Heart left ventricle (tissue), 16 donors: ENCODE data around the gene SH3PXD2A. TPM values are rescaled to one million over a fixed set of nuclear protein-coding genes. Genes with fewer than 3 reads are reported as not detected.

ENCODE experiments used
- ATAC-seq, 4 donors: fragments of 200-7000 bp; cut with Tn5 transposase; one replicate each; pipeline ENCODE4 v1.9.1; 2020 to 2022; ENCODE audit warnings: moderate library complexity in 4 of 4, mild to moderate bottlenecking in 3 of 4, moderate number of reproducible peaks in 1 of 4
- DNase-seq, 5 donors: peaks; one replicate each; pipeline ENCODE4 v3.0.0-alpha.2; 2020
- H3K27ac ChIP-seq, 12 donors: fragments of 200-600 bp; sonication (generic) in 4 of 12; one replicate each; pipeline versions ENCODE4 v1.5.0 to v1.8.0; 2016 to 2022; ENCODE audit warnings: mild to moderate bottlenecking in 2 of 12
- H3K27me3 ChIP-seq, 9 donors: fragments of 200-600 bp; sonication (generic) in 2 of 9; one replicate each; pipeline versions ENCODE4 v1.5.1 to v1.8.0; 2016 to 2022; ENCODE audit warnings: mild to moderate bottlenecking in 3 of 9
- H3K36me3 ChIP-seq, 9 donors: fragments of 200-600 bp; sonication (generic) in 2 of 9; one replicate each; pipeline versions ENCODE4 v1.5.0 to v1.8.0; 2018 to 2022; ENCODE audit warnings: mild to moderate bottlenecking in 2 of 9
- H3K4me1 ChIP-seq, 12 donors: fragments of 200-600 bp; sonication (generic) in 4 of 12; one replicate each; pipeline versions ENCODE4 v1.5.0 to v1.8.0; 2016 to 2022; ENCODE audit warnings: mild to moderate bottlenecking in 3 of 12
- H3K4me3 ChIP-seq, 12 donors: fragments of 200-600 bp; sonication (generic) in 4 of 12; one replicate each; pipeline versions ENCODE4 v1.5.0 to v1.8.0; 2017 to 2022; ENCODE audit warnings: mild to moderate bottlenecking in 9 of 12, moderate library complexity in 4 of 12
- H3K9me3 ChIP-seq, 12 donors: fragments of 200-600 bp; sonication (generic) in 4 of 12; one replicate each; pipeline versions ENCODE4 v1.5.0 to v1.8.0; 2016 to 2022; ENCODE audit warnings: mild to moderate bottlenecking in 1 of 12
- CTCF ChIP-seq, 12 donors: fragments of 200-600 bp; sonication (generic) in 4 of 12; IDR thresholded peaks; one replicate each; pipeline versions ENCODE4 v1.5.0 to v1.8.0; 2018 to 2022; ENCODE audit warnings: antibody characterized with exemption in 12 of 12, mild to moderate bottlenecking in 5 of 12
- POLR2A ChIP-seq, 2 donors: fragments of 450-650 bp; IDR thresholded peaks; one replicate each; pipeline ENCODE4 v1.6.1; 2017; ENCODE audit warnings: antibody characterized with exemption in 2 of 2, mild to moderate bottlenecking in 2 of 2, moderate library complexity in 2 of 2
- WGBS, 4 donors: extraction: QIAGEN DNeasy Blood & Tissue Kit in 2 of 4; methylation state at CpG; one replicate each; pipeline versions ENCODE4 v1.1.5 to v1.1.7; 2013 to 2018; 5-methylcytosine and 5-hydroxymethylcytosine counted together
- intact Hi-C, 10 donors: fragments of 100-400 bp; cut with DNase I; formaldehyde crosslinking; loops; one replicate each; pipeline versions ENCODE4 v1.11.1 to v1.14.2; 2022
- polyA plus RNA-seq, 2 donors: library from polyadenylated mRNA; stranded (reverse); fragments of 200-250 nt; gene quantifications; one replicate each; pipeline ENCODE4 v1.2.3, GENCODE V29; 2013
- total RNA-seq, 9 donors: library from RNA; depleted of rRNA in 2 of 9; stranded (reverse); fragments of >200 nt in 2 of 9; fragmentation: NEBNext Ultra II Directional in 3 of 9; extraction: Animal tissue kit (Norgen Biotek cat#: 25700) in 3 of 9; gene quantifications; one replicate each; pipeline versions ENCODE4 v1.1.0 to v1.2.4, GENCODE V29; 2016 to 2023
- donor health status: ischemic (EF 13 %, LVEDD 7.1; RV severe dilation, severe dysfunction).
- donor health status: healthy with polysubstance abuse.
- donor health status: DM: no; HTN: yes; CAD: no.
- donor health status: DM: no; HTN: no; CAD: no.
- donor health status: ischemic (EF 25% LVEDD 6.9; RV normal size, moderate dysfunction).
- donor health status: ischemic (EF 25% LVEDD 5.7; RV mildly dilated, moderate dysfunction).
- donor health status: healthy.
- donor health status: DM: yes; HTN: yes; CAD: no.
- donor health status: ischemic (EF 35%, LVEDD 5.7; RV mildly dilated, moderate dysfunction).
- donor health status: nonischemic (EF 11% LVEDD 7.7; RV severe dilation, severe dysfunction).
- donor health status: DM: yes; HTN: yes; CAD: no.
- donor health status: PGD.
- donor health status: ischemic (EF 29% LVEDD 5.4; RV normal size, mild dysfunction).
- donor health status: nonischemic (EF 23%, LVEDD 6.1; RV moderate dilation, normal function).

Gene SH3PXD2A
- total and polyA plus RNA-seq, 11 donors, result 11.8 to 43.4 (median 31.1) TPM

GRCh38 chr10:103659674-103660363 lies 195.6 kb downstream of the SH3PXD2A start:
- intact Hi-C loops, result loop anchor here in 3 of 10 donors (5.0 kb wide), 1 partner anchor 43 kb away; no protein-coding TSS in a partner anchor
- Histone ChIP-seq H3K36me3 (peaks cover 0 to 33% (median 4%) of the 10 kb centered on the region in 9 donors), H3K4me3 (peak overlapping the region; percentile 38 to 74 (median 61)), H3K27ac (peak overlapping the region; percentile 79 to 97 (median 90)), H3K27me3 (no peaks in the 10 kb centered on the region), H3K4me1 (peaks cover 0 to 55% (median 31%) of the 10 kb centered on the region in 12 donors), H3K9me3 (peaks cover 0 to 9% (median 0%) of the 10 kb centered on the region in 12 donors)
- peak; percentile 77 to 90 (median 78) for ATAC-seq
- DNase-seq, result peak; percentile 70 to 80 (median 76)
- no peak for TF ChIP-seq POLR2A (IDR thresholded peaks at IDR 0.05)
- TF ChIP-seq CTCF (IDR thresholded peaks at IDR 0.05), result peak in 1 of 12 donors; percentile 7
- 29 to 42% (median 36%) methylated on average over 7 to 11 of the region's 11 CpGs for WGBS, 4 donors

GRCh38 chr10:103658049-103658577 lies 197.3 kb downstream of the SH3PXD2A start:
- TF ChIP-seq CTCF (IDR thresholded peaks at IDR 0.05) (no peak), POLR2A (IDR thresholded peaks at IDR 0.05) (no peak)
- H3K27ac ChIP-seq, result no peak overlapping the region
- peaks cover 0 to 9% (median 0%) of the 10 kb centered on the region in 12 donors for H3K9me3 ChIP-seq
- ATAC-seq (no peak), DNase-seq (no peak)
- H3K36me3 ChIP-seq, result peaks cover 0 to 33% (median 4%) of the 10 kb centered on the region in 9 donors
- intact Hi-C loops, result loop anchor here in 1 of 10 donors (5.0 kb wide), 1 partner anchor 41 kb away; no protein-coding TSS in a partner anchor
- no peak overlapping the region for H3K4me3 ChIP-seq
- H3K4me1 ChIP-seq, result peaks cover 0 to 51% (median 29%) of the 10 kb centered on the region in 12 donors
- 91 to 94% (median 93%) methylated on average over 4 of the region's 4 CpGs for WGBS, 4 donors
- no peaks in the 10 kb centered on the region for H3K27me3 ChIP-seq

GRCh38 chr10:103657061-103657591 lies 198.2 kb downstream of the SH3PXD2A start:
- WGBS, 4 donors, result 89 to 94% (median 93%) methylated on average over 4 of the region's 4 CpGs

More at GRCh38 chr10:103657061-103657591, 198.2 kb downstream of the SH3PXD2A start:
- intact Hi-C loops, result loop anchor here in 1 of 10 donors (5.0 kb wide), 1 partner anchor 40 kb away; no protein-coding TSS in a partner anchor
- H3K9me3 ChIP-seq, result peaks cover 0 to 9% (median 0%) of the 10 kb centered on the region in 12 donors
- H3K4me3 ChIP-seq, result no peak overlapping the region
- no peak for DNase-seq
- no peak overlapping the region for H3K27ac ChIP-seq
- peaks cover 0 to 33% (median 4%) of the 10 kb centered on the region in 9 donors for H3K36me3 ChIP-seq
- peaks cover 0 to 55% (median 39%) of the 10 kb centered on the region in 12 donors for H3K4me1 ChIP-seq
- no peaks in the 10 kb centered on the region for H3K27me3 ChIP-seq
- ATAC-seq, result no peak
- TF ChIP-seq CTCF (IDR thresholded peaks at IDR 0.05) (no peak), POLR2A (IDR thresholded peaks at IDR 0.05) (no peak)
